ENCODE measurements around the gene ARRB1.
"Not testable (repeated sequence)": the region's sequence is repeated elsewhere in the genome, so short reads cannot be mapped to it uniquely, and the experiment has no call there.

The ARRB1 gene

DNA sequence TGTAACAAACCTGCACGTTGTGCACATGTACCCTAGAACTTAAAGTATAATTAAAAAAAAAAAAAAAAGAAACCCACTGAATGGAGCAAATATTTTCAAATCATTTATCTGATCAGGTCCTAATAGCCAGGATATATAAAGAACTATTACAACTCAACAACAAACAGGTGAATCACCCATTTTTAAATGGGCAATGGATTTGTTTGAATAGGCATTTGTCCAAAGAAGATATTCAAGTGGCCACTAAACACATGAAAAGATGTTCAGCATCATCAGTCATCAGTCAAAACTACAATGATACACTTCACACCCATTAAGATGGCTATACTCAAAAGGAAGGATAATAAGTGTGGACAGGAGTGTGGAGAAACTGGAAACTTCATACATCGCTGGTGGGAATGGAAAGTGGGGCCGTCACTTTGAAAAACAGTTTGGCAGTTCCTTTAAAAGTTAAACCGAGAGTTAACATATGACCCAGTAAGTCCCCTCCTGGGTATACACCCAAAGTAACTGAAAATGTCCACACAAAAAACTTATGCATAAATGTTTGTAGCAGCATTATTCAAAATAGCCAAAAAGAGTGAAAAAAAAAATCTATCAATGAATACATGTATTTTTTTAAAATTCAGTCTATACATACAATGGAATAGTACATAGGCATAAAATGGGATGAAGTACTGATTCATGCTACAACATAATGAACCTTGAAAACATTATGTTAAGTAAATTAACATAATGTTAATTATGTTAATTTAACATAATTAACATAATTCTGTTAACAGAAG, 53.1 kb downstream of the ARRB1 start:
- no peak for FAIRE-seq

DNA sequence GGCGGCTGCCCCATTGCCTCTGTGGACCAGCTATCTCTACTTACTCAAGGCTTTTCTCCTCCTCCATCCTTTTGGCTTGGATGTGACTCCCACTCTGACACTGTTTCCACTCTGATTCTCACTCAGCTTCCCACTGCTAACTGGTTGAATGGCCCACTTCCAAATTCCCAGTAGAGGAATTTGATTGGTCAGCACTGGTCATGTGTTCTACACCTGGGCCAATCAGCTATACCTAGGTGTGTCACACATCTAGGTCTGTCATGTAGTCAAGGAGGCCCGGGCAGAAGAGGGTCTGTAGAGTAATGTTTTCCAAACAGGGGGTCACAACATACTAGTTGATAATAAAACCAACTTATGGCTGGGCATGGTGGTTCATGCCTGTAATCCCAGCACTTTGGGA, 57.6 kb downstream of the ARRB1 start:
- FAIRE-seq = no peak

DNA sequence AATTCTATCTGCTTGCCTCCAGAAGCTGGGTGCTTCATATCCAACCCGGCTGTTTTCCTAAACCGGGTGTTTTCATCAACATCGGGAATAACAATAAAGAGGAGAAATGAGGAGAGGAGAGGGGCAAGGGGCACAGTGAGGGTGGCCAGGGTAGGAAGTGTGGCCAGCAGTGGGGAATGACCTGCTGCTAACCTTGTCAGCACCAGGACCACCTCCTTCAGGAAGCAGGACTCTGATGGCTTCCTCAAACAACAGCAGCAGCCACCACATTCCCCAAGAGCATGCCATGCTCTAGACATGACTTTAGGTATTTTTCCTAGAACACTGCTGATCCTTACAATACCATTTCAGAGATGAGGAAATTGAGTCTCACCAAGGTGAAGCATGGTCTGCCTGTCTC, 58.5 kb downstream of the ARRB1 start:
- FAIRE-seq = no peak

DNA sequence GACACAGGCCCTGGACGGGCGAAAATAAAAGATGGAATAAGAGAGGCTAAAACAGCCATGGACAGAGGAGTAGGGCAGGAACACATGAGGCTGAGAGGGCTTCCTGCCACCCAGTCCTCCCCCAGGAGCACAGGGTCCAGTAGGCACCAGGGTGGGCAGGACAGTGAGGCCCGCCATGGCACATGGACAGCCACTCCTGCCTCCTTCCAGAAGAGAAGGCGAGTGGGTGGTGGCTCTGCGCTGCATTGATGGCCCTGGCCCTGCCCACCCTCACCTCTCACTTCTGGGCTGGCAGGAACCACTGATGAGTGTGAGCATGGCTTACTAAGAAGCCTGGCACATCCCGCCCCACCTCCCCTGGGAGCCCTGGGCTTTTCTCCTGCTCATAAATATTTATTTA, 59.7 kb downstream of the ARRB1 start:
- FAIRE-seq = no peak

DNA sequence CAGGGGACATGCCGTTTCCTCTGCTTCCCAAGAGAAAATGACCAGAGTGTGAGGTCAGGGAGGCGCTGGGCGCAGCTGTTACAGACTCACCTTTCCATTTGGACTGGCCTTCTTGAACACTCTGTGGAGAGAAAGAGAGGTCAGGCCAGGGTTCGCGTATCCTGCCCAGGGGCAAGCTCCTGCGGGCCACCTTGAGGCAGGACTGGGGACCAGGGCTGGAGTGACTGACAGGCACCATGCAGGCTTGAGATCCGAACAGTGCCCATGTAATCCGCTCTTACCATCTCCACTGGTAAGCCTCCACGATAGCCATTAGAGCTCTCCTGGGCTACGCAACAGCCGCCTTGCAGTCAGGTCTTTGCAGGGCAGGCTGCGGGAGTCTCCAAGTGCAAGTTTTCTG, 61.5 kb downstream of the ARRB1 start:
- no peak for FAIRE-seq

DNA sequence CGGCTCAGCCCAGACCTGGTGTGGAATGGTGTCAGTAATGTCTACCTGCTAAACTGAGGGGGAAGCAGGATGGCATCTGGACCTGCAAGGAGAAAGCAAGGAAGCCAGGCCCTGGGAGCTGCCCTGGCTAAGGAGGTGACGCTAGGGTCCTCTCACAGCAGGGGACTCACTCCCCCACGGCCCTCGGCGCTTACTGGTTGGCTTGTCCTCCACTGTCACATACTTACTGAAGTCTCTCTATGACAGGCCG, 62.0 kb downstream of the ARRB1 start:
- no peak for FAIRE-seq

DNA sequence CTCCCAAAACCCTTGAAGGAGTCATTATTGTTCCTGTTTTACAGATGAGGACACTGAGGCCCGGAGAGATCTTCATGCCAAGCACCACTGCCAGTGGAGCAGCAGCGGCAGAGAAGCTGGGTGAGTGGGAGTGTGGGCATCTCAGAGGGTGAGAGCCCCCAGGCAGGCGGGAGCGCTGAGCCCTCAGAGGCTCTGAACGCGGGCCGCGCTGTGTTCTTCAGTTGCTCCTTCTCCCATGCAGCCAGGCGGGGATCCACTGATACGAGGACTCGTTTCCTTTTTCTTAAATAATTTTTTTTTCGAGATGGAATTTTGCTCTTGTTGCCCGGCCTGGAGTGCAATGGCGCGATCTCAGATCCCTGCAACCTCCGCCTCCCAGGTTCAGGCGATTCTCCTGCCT, 63.9 kb downstream of the ARRB1 start:
- no peak for FAIRE-seq

DNA sequence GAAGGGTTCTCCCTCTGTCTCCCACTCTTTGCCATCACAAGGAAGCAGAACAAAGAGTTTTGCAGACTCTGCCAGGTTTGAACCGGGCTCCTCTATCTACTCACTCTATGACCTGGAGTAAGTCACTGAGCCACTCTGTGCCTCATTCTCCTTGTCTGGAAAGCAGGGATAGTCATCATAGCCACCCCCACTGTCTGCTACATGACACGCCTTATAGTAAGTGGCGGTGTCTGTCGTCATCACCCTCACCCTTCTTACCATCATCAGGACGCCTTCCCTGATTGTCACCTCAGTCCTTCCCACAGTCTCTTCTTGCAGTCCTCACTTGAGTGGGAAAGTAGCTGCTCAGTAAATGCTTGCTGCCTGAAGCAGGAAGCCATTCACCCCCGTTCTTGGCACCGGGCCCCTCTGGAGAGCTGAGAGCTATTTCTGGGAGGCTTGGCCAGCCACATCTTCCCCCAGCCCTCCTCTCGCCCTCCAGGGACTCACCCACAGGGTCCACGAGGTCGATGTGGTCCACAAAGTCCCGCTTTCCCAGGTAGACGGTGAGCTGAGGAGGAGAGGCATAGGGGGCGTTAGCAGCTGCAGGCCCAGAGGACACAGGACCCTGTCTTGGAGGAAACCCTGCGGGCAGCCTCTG, 64.5 kb downstream of the ARRB1 start:
- no peak for FAIRE-seq

DNA sequence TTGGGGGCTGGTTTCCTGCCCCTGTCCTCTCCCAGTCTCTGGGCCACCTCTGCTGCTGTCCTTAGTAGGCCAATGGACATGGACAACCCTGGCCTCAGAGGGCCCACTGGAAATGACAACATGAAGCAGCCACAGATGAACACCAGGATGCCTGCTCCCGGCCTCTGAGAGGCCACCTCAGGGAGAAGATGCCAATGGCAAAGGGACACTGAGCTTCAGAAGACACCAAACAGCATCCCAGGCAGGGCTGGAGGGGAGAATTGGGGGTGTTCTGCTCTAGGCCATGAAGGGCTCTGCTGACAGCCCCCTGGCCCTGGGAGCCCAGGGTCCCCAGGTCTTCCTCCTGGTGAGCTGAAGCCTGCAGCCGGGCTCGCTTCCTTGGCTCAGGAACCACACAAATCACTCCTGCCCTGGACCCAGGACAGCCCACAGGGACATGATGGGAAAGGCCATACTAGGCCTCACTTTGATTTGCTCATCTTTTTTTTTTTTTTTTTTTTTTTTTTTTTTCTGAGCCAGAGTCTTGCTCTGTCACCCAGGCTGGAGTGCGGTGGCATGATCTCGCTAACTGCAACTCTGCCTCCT, 65.6 kb downstream of the ARRB1 start:
- FAIRE-seq = no peak

DNA sequence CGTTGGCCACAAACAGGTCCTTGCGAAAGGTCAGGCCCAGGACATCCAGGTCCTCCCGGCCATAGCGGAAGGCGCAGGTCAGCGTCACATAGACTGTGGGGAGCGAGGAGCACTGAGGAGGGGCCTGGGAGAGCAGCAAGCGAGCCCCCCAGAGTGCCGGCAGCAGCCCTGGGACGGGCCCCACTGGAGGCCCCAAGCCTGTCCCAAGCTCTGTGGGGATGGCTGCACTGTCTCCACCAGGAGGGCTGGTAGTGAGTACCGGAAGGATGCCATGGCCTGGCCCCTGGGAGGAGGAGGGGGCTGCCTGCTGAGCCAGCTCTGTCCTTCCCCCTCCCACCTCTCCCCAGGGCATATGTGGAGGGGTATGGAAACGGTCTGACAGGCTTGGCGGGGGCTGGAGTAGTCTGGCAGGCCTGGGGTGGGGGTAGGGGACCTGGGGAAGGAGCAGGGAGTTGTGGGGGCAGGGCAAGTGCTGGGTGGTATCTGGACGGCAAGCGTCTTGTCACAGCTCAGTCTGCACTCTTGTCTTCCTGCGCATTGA, 68.0 kb downstream of the ARRB1 start:
- FAIRE-seq = no peak

DNA sequence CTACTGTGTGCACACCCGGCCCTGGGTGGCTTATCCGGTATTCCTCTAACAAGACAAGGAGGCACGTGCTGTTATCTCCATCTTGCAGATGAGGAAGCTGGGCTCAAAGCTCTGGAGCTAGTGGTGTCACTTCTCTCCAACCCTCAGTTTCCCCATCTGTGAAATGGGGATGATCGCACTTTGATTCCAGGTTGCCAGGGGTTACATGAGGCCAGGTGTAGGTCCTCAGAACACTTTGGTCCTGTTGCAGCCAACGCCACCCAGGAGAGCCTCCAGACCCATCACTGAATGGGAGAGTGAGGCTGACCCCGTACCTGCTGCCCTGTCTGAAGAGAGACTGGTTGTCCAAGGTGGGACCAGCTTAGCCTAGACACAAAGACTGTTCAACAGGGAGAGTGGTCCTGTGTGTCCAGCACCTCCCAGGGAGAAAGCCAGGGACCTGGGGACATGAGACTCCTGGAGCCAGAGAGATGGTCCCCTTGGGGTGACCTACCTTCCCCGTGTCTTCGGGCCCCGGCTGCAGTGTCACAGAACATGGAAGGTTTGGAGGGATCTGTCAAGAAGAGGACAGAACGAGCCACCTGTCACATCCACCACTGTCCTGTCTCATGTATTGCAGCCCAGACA, 69.9 kb downstream of the ARRB1 start:
- FAIRE-seq = no peak

DNA sequence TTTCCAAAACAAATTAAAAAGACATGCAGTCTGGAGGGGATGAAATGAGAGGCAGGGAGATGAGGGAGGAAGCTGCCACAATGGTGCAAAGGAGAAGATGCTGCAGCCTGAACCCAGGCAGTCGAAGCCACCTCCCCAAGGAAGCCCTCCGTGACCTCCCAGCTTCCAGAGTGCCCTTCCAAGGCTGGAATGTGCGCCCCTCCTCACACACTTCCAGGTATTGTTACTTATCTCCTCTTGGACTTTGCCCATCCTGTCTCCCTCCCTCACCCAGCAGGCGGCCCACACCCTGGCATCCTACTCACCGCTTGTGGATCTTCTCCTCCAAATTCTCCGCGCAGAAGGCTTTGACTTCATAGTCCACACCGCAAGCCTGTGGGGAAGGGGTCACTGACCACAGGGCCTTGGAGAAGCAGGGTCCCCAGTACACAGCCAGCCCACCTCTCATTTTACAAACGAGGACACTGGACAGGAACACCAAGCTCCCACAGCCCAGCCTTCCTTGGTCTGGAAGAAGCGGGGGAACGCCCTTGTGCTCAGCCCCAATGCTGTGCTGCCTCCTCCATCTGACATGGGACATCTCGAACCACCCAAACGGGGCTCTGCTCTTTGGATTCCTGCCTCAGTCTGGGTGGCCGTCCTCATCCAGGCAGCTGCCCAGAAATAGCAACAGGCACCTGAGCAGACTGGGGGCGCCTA, 70.5 kb downstream of the ARRB1 start:
- FAIRE-seq = no peak

DNA sequence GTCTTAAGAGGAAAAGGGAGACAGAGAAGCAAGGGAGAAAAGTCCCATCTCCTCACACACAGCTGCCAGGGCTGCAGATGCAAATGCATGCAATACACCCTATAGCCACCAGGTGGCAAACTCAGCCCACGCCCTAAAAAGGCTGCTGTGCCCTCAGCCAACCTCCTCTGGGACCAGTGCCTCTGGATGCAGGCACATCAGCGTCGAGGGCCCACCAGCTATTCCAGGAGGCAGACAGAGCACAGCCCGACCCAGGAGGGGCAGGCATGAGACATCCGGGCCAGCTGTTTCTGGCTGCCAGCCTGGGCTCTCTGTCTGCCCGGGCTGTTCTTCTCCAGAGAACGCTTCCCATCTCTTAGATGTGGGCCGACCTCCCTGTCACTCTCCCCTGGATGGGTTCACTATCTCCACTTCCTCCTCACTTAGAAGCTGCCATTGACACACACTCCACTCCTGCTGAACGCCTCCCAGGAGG, 71.2 kb downstream of the ARRB1 start:
- no peak for FAIRE-seq

DNA sequence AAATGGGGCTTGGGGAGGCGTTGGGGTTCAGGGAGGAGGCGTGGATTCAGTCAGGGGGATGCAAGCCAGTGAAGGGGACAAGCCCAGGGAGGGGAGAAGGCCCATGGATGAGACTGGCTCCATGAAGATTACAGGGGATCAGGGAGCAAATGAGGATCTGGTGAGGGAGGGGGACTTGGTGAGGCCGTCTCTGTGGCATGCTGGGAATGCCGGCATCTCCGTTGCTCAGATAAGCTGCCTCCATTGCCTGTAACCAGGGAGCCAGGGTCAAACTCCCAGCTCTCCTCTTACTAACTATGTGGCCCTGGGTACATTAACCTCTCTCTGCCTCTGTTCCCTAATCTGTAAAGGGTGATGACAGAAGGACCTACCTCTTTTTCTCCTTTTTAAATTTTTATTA, 72.2 kb downstream of the ARRB1 start:
- FAIRE-seq = no peak

DNA sequence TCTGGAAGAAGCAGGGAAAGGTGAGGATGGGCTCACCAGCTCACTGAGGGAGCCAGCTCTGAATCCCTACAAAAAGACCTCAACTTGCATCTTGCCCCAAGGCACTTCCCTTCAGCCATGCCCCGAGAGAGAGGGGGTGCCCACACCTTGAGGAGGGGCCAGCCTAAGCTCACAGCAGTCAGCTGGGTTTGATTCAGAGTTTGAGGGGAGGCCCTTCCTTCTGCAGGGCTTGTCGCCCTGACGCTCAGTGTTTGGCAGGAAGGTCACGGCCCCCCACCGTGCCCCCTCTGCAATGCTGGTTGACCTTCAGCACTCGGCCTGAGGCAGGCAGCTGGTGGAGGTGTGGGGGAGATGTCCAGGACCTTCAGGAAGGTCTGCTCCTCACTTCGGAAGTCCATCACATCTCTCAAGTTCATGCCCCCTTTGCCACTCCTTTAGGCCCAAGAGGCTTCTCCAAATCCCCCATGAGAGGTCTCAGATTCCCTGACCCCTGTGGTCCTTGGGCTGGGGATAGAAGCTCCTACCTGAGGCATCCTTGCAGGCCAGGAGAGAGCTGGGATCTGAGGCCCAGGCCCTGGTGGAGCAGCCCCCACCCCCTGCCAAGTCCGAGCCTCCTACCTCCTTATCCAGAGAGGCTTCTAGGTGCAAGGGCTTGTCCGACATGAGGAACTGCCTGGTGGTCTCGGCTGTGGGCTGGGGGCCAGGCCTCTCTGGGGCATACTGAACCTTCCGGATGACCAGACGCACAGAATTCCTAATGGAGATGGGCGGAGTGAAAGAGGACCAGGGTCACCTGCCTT, 73.3 kb downstream of the ARRB1 start:
- FAIRE-seq = no peak

DNA sequence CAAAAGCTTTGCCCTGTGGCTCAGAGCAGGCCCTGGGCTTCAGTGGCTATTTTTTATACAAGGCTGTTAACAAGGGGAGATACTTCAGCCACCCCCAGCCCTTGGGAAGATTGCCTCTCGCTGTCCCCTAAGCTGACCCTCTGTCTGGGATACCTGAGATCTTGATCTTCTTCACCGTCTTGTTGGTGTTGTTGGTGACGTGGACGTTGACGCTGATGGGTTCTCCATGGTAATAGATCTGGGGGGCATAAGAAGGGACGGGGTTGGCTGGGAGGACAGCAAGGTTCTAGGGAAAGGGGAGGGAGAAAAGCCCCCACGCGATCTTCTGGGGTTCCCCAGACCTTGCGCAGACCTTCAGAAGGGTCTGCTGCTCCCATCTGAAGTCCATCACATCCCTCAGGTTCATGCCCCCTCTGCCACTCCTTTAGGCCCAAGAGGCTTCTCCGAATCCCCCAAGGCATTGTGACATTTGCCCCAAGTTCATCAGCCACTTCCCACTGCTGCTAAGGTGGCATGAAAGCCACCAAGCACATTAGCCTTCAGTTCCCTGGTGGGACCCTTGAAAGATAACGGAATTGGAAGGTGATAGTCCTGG, 74.2 kb downstream of the ARRB1 start:
- no peak for FAIRE-seq

DNA sequence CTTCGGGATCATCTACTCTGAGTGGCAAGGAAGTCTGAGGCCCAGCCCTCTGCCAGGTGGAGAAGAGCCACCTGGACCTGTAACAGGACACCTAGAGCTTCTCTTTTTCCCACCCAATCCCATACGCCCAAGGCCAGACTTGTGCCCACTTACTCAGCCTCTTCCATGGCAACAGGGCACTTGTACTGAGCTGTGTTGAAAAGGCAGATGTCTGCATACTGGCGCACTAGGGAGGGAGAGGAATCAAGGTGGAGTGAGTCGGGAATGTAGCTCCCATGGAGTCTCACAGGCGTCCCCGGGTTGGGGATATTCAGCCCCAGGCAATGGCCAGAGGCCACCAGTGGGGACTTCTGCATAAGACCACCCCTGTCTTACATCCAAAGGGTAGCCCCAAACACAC, 74.8 kb downstream of the ARRB1 start:
- no peak for FAIRE-seq

DNA sequence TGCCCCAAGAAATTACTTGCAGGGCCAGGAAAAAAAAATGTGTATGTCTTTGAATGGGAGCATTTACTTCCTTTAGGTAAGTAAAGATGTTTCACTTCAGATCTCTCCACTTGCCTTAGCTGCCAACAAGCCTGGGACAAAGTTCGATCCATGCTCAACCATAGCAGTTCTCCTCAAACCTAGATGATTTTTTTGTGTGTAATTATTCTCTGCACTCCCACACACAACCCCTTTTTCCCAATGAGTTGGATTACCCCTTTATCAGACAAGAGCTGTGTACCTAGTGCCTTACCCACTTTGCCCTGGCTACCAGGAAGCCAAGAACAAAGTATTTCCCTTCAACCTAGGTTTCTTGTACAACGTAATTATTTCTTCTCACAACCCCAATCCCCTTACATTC, 75.3 kb downstream of the ARRB1 start:
- no peak for FAIRE-seq

DNA sequence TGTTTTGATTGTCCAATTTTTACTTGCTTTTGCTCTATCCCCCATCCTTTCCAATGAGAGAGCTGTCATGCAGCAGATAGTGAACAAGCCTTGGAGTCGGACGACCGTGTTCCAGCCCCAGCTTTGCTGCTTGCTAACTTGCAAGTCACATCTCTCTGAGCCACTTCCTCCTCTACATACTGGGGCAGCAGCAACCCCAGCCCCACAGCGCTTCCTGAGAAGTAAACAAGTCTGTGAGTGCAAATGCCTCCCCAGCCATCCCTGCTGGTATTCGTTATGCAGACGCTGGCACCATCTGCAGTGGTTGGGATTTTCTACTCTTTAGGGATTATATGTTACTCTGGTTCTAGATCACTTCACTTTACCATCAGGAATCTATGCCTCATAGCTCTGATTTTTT, 75.9 kb downstream of the ARRB1 start:
- FAIRE-seq = no peak

DNA sequence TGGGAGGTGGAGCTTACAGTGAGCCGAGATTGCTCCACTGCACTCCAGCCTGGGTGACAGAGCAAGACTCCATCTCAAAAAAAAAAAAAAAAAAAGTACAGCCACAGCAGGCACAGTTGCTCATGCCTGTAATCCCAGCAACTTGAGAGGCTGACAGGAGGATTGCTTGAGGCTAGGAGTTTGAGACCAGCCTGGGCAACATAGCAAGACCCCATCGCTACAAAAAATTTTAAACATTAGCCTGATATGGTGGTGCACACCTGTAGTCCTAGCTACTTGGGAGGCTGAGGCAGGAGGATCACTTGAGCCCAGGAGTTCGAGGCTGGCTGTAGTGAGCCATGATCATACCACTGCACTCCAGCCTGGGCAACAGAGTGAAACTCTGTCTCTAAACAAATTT, 76.7 kb downstream of the ARRB1 start:
- FAIRE-seq = not testable (repeated sequence)

DNA sequence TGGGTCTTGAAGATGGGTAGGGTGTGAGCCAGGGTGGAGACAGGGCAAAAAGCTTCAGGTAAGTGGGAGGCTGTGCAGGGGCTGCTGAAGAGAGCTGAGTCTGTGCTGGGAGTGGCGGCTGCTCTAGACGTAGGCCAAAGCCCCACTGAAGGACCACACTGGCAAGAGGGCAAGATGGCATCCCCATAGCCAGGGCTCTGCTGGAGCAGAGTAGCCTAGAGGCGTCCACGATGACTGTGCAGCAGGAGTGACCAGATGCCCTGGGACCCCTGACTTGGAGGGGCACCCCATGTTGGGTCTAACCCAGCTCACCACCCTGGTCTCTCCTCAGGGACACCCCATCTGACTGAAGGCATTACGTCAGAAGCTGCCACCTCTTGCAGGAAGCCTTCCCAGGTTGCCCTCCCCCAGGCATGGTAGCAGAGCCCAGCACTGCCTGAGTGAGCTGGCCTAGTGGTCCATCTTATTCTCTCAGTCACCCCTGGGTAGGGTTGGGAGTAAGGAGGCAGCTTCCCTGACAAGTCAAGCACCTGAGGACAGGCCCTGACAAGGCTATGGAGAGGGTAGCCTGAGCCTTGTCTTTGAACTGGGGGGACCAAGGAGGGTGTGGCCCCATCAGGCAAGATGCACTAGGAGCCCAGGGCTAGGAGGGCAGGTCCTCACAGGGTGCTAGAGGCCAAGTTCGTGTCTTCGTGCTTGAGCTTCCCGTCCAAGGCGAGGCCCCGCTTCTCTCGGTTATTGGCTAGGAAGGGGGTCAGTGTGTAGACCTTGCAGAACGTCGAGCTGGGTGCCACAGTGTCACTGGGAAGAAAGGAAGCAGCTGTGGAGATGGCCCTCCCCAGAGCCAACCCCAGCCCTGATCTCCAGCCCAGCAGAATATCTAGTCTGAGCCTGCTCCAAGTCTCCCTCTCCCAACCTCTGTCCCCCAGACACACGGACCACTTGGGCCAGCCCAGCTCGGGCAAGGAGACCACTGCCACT, 77.8 kb downstream of the ARRB1 start:
- no peak for FAIRE-seq
